Amniotic epithelial cell (primary cell): Measurements from ENCODE around the gene IMMP2L.

ENCODE experiments used
- DNase-seq: peaks from one replicate; pipeline ENCODE4 v3.0.0-alpha.2; 2010; ENCODE audit warnings: low read depth

The IMMP2L gene

GRCh38 chr7:111029574-111030251, 532.6 kb downstream of the IMMP2L start:
- DNase-seq, result no peak

DNA sequence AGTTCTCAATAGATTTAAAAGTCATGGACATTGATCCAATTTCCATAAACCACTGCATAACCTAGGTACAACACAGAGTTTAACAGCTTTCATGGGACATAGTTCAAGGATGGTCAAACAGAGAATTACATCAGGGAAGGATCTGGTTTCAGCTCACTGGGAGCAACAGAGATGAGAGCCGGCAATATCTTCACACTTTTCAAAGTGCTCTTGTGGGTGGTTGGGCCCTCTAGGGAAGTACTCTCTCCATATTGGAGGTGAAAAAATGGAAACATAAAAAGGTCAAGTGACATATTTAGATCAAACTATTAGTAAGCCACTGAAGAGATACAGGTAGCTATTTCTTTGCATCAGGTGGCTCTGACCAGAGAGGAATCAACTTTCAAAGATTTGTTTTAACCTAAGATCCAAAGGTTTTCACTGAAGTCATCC, 533.1 kb downstream of the IMMP2L start:
- no peak for DNase-seq

DNA sequence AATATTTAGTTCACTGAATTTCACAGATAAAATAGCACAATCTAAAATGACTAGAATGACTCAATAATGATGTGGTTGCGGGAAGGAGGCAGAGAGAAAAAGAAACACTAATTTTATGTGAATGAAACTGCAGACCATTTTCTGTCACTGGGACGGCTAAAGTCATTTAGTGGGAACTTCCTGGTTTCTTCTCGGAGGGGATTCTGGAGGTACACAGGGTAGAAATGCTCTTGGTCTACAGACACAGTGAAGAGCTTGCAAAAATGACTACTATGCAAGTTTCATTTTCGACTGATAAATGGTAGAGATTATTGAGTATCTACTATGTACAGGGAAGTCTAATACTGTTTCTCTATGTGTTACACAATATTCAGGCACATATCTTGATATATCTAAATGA, 534.9 kb downstream of the IMMP2L start:
- DNase-seq, result no peak

- DNase-seq, result no peak
Observed at GRCh38 chr7:111026806-111027205, 535.5 kb downstream of the IMMP2L start.

DNA sequence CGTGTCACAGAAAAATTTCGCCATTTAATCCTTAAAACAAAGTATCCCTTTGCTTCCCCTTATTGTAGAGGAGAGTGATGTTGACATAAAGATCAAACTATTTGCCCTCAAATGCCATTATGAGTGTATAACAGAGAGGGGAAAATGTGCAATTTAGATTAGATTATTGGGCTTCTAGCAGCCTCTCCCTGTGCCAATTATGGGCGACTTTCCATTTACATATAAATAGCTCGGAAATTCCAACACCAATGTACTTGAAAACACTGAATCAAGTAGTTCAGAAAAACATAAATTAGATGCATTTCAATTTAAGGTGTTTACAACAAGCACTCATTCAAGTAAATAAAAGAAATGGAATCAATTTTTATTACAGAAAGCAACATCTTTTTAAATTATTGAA, 535.9 kb downstream of the IMMP2L start:
- no peak for DNase-seq

- DNase-seq, result no peak
Observed at GRCh38 chr7:111025006-111025405, 537.3 kb downstream of the IMMP2L start.

GRCh38 chr7:111018960-111019736, 543.1 kb downstream of the IMMP2L start:
- no peak for DNase-seq

- DNase-seq, result no peak
Observed at GRCh38 chr7:111018447-111018846, 543.8 kb downstream of the IMMP2L start.

DNA sequence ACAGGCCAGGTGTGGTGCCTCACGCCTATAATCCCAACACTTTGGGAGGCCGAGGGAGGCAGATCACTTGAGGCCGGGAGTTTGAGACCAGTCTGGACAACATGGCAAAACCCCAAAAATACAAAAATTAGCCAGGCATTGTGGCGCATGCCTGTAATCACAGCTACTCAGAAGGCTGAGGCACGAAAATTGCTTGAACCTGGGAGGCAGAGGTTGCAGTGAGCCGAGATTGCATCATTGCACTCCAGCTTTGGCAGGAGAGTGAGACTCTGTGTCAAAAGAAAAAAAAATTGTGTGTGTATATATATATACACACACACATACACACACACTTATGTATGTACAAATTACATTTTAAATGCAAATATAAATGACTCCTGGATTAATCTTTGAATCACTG, 548.2 kb downstream of the IMMP2L start:
- DNase-seq, result no peak

GRCh38 chr7:111012799-111013675, 549.3 kb downstream of the IMMP2L start:
- no peak for DNase-seq

DNA sequence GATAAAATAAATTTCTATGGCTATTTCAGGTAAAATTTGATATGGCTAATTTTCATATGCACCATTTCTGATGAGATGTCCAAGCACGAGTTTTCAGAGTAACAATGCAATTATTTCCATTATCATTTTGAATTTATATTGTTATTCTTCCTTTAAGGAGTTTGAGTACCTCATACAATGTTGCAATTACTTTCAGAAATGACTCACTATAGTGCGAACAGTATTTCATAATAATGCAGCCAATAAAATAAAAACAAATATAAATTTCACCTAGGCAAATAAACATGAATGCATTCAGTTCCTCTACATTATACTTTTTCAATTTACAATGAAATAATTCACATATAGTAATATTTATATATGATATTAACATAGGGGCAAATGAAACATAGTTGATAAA, 550.1 kb downstream of the IMMP2L start:
- peak; percentile 29 for DNase-seq

DNA sequence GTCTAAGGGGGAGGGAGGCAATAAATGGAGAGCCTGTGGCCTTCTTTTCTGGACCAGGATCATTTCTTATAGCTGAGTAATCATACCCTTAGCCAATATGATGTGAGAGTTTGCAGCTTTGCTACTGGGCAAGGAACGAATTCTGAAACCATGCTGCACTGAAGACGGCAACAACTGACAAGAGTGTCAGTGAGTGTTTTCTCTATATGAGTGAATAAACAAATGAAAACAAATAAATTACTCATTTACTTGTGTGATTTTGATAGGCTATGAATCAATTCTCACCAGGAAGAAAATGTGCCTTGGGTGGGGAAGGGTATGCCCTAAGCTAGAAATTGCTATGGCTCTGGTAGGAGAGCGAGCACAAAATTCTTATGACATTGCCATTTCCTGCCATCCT, 550.8 kb downstream of the IMMP2L start:
- no peak for DNase-seq

DNA sequence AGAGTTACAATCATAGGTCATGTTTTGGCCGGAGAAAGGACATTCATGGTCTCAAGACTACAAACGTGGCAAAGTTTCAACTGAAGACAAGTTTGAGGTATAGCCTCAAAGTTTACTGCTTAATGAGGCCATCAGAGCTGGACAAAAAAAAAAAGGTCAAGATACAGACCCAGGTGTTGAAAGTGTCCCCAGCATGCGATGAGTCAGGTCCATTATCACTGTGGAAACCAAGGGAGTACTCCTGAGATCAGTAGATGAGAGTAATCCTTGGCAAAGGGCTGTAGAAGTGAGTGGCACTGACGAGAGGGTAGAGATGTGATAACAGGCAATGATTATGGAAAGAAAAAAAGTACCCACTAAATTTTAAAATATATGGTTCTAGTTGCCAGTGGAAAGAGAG, 551.5 kb downstream of the IMMP2L start:
- DNase-seq, result no peak

DNA sequence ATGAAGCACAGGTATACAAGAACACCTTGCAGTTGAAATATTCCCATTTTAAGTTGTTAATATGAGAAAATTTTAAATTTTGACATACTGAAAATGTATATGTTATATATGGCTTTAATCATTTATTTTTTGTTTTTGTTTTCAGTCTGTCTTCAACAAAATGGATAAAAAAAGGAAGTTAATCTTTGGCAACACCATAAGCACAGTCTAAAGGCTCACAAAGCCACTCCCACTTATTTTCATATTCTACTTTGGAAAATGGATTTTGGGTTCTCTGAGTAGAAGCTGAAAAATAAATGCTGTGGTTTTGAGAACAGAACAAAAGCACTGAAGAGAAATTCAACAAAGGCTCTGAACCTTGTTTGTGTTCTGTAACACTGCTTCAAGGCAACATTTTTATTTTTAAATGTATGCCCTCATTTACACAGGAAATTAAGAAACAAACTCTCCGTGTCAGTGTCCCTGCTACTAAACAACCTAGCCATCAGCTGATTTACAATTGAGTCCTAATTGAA, 552.7 kb downstream of the IMMP2L start:
- DNase-seq, result no peak

DNA sequence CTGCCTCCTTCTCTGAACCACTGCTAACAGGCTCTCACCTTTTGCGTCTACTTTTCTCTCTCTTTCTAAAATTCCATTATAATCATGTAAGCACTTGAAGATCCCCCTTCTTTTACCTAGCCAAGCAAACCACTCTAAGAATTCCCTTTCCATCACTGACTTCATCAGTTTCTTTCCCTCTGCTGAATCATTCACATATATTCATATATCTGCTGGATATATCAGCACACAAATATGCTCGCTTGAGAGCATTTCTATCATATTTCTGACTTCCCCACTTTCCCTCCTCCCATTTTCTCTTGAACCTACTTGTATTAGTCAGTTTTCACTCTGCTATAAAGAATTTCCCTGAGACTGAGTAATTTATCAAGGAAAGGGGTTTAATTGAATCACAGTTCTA, 555.6 kb downstream of the IMMP2L start:
- DNase-seq, result peak; percentile 55

DNA sequence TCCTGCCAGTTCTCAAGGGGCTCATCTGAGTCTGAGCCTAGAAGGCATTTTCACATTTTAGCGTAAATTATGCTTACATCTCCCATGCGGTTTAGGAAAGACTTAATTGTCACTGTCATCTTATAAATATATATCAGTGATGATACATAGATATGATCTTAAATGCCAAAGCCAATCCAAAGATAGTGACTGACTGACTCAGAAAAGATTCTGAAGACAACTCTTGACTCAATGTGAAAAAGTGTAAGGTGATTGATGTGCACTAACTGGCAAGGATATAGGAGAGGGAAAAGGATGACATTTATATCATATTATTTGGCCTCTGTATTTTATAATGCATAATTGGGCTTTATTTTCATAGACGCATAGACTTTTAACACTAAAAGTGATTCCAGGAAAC, 556.3 kb downstream of the IMMP2L start:
- DNase-seq, result no peak

DNA sequence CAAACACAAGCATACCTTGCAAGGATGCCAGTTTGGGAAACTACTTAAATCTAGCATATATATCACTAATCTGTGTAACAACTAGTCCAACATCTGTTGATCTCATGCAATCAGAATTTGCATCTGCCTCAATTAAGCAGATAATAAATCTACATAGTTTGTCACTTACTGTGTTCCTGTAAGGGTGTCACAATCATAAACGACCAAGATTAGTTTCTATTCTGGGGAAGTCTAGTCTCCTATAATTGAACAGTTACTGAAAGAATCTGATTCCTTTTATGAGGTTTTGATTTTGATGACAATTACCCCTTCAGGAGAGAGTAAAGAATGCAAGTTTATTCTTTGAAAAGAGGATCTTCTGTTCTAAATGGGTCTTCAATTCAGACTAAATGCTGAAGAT, 556.8 kb downstream of the IMMP2L start:
- DNase-seq, result no peak

- no peak for DNase-seq
Observed at GRCh38 chr7:111004310-111004901, 557.9 kb downstream of the IMMP2L start.

DNA sequence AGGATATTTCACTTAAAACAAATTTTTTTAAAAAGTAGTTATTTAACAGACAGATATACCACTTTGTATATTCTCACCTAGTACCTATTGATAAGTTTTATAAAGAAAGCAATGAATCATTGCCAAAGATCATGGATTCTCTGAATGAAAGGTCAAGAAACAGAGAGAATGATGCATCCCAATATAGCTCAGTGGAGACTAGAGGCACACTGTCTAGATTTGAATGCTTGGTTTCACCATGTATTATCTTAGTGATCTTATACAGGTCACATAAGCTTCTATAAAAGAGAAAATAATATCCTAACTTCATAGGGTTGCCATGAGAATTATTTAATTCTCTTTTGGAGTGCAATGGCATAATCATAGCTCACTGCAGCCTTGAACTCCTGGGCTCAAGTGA, 558.4 kb downstream of the IMMP2L start:
- DNase-seq, result no peak

- DNase-seq, result no peak
Observed at GRCh38 chr7:110994028-110994967, 568.0 kb downstream of the IMMP2L start.
